OCI-M2 (cell line): Measurements from ENCODE around the gene SDR42E2.
"Not testable (repeated sequence)": the region's sequence is repeated elsewhere in the genome, so short reads cannot be mapped to it uniquely, and the experiment has no call there.

Experiments
- DNase-seq: peaks from one replicate; lab custom pipeline; 2025; ENCODE audit not compliant: unreplicated experiment; lab: John Stamatoyannopoulos, UW

Gene SDR42E2

DNA sequence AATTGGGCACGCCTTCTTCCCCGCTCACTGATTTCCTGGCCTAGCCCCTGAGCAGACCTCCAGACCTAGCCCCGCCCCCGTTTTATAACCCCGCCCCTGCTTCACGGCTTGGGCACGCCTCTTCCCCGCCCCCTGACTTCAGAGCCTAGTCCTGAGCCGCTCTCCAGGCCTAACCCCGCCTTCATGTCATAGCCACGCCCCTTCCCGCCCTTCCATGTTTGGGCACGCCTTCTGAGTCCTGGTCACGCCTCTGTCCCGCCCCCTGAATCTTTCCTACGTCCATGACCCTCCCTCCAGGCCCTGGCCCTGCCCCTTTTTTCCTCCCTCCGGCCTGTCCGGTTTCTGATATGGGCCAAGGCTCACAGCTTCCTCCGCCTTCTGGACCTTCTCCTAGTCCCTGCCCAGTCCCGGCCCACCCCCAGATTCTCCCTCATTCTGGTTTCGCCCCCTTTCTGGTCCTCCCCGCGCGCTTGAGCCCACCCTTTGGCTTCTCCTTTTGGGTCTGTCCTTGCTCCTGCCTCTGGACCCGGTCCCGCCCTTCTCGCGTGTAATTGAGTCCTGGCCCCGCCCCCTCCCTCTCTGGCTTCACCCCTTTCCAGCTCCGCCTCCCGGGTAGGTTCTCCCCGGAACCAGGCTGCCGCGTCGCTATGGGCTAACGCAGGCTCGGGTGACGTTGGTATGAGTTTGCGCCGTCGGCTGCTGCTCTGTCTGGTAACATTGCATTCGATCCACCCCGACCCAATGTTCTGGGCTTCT, 28.6 kb downstream of the SDR42E2 start:
- peak; percentile 92 for DNase-seq

DNA sequence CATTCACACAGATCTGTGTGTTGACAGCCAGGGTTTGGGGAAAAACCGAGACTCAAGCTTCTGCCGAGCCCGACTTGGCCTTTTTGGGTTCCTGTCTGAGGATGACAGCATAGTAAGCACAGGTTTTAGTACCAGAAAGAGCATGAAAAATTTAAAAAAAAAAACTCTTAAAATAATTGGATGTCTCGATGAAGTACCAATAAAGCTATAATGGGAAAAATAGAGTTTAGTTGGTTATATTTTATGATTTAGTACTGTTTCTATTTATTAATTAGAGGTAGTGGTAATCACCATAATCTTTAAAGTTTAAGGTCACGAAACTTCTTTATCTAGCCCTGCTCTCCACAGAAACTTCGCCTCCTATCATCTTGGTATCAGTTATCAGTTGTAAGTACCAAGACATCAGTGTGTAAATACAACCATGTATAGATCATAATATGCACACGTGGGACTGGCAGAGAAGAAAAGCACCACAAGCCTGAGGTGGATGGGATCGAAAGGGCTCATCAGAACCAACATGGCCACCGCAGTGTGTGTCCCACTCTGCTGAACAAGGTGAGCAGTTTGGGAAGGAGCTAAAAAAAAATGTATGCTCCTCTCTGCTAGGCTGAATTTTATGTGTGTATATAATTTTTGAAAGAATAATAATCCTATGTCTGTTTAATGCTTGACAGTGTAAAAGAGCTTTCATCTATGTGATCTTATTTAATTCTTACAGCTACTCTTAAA, 29.4 kb downstream of the SDR42E2 start:
- no peak for DNase-seq

DNA sequence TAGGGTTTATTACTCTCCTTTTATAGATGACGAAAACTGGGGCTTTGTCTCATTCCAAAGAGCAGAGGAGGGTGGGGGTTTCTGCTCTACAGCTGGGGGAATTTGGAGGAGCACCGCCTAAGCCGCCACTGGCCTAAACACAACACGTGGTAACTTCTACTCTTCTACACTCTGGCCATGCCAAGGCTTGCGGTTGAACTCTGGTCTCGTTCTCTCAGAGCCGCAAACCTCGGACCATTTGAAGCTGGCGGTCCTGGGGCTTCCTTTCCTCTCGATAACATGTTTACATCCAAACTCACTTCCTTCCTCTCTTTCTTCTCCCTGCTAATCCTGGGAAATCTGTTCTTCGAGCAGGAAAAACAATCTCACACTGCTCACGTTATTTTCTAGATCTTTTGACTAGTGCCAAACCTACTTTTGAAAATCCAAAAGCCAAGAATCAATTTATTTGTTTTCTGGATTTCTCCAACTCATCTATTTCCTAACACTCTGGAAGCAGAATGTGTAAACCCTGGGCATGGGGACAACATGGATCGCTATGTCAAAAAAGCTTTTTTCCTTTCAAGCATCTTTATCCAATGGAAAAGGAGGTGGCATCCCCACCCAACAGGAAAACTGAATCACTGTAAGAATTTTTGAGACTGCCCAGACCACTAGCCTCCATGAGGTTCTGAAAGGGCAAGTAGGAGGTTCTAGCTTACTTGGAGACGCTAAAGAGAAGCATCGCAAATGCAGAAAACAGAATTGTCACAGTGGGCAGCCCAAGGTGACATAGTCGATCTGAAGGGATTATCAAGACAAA, 30.2 kb downstream of the SDR42E2 start:
- peak; percentile 42 for DNase-seq

DNA sequence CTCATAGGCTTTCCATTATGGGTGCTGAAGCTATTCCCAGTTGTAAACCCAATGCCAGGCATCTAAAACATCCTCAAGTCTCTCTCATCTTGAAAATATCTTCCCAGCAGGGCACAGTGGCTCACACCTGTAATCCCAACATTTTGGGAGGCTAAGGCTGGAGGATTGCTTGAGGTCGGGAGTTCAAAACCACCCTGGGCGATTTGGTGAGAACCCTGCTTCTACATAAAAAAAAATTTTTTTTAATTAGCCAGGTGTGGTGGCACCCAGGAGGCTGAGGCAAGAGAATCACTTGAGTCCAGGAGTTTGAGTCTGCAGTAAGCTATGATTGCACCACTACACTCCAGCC, 30.7 kb downstream of the SDR42E2 start:
- DNase-seq, result no peak

DNA sequence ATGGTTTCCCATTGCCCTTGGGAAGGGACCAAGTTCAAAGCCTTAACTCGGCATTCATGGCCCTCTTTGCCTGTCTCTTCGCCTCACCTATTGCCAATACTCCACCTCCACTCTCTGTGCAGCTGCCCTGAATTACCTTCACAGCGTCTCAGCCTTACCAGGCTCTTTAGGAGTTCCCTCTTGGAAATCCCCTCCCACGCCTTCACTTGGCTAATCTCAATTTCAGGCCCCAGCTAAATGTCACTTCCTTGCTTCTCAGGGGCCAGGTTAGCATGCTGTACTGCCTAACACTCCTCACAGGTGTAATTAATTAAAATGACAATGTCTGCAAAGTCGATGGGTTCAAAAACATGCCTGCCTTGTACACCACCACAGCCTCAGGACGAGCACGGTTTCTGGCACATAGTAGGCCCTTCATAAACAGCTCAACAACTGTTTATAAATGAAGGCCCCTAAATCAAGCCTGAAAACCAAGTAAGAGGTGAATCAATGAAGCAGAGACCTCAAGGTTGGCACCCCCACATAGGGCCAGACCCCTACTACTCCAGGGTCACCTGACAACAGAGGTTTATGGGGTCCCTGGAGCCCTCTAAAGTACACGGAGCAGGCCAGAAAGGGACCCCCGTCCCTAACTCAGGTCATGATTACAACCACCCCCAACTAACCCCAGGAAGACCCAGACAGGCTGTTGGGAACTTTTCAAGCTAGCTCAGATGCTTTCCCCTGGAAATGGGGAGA, 32.6 kb downstream of the SDR42E2 start:
- DNase-seq, result no peak

DNA sequence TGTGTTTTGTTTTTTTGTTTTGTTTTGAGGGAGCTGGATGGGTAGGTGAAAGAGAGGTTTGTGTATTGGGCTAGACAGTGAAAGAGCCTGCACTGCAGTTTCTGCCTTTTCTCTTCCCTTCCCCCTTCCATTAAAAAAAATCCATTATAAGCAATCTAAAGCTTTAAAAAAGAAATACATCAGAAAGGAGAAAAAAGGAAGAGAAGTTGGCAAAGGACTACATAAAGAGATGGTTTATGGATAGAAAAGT, 33.1 kb downstream of the SDR42E2 start:
- no peak for DNase-seq

DNA sequence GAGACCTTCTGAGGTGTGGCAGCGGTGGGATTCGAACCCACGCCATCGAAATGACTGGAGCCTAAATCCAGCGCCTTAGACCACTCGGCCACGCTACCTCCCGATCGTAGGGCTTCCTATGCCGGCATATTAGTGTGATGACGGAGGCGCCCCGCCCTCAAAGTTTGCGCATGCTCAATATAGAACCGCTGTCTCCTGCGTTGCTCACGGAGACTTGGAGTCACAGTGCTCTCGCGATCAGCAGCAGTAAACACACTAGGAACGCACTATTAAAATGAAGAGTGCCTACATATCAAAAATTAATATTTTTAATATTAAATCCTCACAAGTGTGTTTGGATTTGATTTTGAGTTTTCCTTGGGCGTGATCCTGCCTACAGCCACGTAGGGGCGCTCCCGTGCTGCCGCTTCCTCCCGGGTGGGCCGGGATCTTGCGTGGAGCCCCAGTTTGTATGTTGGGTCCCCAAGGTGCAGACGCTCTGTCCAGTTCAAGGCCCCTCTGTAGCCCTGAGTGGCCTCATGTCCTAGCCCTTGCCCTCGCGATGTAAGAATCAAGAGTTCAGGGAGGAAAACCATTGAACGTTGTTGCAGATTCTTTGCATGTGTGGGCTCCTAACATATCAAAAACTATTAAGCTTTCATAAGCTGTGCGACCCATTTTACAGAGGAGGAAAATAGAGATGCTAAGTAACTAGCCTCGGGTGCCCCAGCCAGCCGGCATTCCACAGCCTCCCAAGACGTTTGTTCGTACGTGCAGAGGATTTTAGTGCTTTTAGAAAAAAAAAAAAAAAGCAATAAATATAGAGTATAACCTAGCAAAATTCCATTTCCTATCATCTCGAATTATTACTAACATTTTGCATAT, 33.6 kb downstream of the SDR42E2 start:
- DNase-seq, result peak; percentile 97

DNA sequence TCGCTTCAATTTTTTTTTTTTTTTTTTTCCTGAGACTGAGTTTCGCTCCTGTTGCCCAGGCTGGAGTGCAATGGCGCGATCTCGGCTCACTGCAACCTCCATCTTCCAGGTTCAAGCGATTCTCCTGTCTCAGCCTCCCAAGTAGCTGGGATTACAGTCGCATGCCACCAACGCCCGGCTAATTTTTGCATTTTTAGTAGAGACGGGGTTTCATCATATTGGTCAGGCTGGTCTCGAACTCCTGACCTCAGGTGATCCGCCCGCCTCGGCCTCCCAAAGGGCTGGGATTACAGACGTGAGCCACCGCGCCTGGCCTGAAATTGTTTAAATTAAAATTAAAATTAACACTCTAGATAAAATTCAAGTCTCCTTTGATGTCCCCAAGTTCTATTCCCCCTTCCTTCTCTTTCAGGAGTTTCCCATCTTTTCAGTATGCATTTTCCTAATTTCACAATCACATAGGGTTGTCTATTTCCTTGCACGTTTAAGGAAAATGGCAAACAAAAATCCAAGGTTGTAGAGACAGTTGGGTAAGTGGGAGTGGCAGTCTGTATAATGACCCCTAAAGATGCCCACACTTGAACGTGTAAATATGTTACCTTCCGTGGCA, 34.4 kb downstream of the SDR42E2 start:
- not testable (repeated sequence) for DNase-seq

DNA sequence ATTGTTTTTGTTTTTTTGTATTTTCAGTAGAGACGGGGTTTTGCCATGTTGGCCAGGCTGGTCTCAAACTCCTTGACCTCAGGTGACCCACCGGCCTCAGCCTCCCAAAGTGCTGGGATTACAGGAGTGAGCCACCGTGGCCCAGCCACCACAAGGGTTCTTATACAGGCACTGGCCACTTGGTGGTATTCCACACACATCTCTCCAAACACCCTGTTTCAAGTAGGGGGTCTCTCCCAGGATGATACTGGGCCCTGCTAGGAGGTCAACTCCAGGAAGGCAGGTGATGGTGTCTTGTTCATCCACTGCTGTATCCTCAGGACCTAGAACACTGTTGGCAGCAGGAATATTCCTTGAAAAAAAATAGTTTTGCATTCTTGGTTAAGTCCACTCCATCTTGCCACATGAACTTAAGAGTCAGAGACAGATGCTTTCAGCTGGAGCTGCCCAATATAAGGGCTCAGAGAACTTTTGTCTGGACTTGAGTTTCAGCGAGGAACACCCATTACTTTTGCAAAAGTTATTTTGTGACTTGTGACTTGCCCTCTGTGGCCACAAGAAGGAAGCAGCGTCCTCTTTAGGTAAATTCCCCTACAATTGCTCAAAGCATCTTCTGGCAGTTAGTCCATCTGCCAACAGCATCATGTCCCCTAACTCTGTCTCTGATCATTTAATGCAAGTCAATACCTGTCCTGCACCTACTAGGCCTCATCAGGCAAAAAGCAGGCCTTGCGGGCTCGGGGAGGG, 36.4 kb downstream of the SDR42E2 start:
- DNase-seq, result no peak

DNA sequence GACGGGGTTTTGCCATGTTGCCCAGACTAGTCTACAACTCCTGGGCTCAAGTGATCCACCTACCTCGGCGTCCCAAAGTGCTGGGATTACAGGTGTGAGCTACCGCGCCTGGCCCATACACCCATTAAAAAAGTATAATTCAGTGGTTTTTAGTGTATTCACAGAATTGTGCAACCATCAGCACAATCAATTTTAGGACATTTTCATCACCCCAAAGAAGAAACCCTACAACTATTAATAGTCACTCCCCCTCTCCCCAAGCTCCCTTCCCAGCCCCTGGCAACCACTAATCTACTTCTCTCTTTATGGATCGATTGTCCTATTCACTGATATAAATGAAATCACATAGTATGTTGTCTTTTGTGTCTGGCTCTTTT, 39.9 kb downstream of the SDR42E2 start:
- DNase-seq, result no peak

DNA sequence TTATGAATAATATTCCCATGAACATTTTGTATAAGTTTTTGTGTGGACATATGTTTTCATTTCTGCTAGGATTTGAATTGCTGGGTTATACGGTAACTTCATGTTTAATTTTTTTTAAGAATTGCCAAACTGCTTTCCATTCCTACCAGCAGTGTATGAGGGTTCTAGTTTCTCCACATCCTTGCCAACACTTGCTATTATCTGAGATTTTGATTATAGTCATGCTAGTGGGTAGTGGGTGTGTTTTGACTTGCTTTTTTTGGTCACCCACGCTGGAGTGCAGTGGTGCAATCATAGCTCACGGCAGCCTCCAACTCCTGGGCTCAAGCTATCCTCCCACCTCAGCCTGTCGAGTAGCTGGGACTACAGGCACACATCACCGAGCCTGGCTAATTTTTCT, 40.8 kb downstream of the SDR42E2 start:
- no peak for DNase-seq

DNA sequence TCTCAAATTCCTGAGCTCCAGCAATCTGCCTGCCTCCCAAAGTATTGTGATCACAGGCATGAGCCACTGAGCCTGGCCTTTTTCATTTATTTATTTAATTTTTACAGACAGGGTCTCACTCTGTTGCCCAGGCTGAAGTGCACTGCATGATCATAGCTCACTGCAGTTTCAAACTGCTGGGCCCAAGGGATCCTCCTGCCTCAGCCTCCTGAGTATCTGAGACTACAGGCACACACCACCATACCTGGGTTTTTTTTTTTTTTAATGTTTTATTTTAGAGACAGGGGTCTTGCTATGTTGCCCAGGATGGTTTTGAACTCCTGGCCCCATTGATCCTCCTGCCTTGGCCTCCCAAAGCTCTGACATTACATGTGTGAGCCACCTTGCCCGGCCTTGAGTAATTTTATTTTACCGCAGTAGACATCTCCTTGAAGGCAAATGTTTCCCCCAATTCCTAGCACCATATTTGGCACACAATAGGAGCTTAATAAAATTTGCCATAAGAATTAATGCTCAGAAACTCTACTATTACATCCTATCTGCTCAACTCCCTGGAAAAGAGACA, 41.9 kb downstream of the SDR42E2 start:
- DNase-seq, result no peak

DNA sequence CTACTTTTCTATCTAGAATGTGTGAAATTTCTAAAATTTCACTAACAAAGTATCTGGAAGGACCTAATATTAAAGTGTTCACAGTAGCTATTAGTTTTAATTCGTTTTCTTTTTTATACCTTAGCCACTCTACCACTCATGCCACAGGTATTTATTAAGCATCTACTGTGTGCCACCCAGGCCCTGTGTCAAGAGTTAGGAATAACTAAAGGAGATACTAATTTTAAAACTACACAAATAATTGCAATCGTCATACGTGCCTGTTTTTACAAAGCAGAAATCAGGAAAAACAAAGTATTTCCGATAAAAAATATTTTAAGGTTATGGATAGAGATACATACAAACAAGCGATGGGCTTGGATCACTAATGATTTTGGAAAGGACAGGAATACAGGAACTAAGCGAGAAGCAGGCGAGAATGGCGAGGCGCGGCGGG, 43.3 kb downstream of the SDR42E2 start:
- no peak for DNase-seq

DNA sequence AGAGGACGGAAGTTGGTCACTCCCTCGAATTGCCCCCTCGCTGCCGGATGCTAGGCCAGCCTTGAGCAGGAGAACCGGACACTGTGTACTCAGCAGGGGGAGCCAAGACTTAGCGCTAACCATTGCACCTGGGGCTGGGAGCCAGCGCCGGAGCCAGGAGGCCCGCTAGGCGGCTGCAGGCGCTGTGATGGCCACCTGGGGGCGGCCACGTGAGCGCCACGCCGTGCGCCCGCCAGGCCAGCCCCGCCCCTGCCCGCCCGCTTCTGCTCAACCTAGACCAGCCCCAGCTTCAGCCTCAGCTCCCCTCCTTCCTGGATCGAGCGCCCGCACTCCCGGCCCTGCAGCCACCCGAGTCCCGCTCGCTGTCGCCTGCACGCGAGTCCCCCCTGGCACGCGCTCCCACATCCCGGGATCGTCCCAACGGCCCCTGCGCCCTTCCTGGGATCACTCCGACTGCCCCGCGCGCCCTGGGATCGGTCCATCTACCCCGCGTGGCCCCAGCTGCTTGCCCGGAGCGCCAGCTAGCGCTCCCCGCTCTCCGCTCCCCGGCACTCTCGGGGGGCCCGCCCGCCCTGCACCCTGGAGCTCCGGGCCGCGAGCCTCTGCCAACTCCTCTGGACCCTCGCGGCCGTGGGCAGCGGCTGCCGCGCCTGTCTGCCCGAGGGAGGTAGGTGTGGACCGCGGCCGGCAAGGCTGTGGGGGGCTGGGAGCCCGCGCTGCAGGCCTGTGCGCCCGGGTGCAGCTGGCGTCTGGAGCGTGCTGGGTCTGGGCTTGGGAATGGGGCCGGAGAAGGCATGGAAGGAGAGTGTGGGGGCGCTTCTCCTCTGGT, 43.9 kb downstream of the SDR42E2 start, which contains the start of gene EEF2K:
Gene EEF2K (plus strand): TSS at position 266 of the 829 bp plus-strand sequence. CDS start 19,452 bp downstream, outside the sequence.
- peak; percentile 87 for DNase-seq

DNA sequence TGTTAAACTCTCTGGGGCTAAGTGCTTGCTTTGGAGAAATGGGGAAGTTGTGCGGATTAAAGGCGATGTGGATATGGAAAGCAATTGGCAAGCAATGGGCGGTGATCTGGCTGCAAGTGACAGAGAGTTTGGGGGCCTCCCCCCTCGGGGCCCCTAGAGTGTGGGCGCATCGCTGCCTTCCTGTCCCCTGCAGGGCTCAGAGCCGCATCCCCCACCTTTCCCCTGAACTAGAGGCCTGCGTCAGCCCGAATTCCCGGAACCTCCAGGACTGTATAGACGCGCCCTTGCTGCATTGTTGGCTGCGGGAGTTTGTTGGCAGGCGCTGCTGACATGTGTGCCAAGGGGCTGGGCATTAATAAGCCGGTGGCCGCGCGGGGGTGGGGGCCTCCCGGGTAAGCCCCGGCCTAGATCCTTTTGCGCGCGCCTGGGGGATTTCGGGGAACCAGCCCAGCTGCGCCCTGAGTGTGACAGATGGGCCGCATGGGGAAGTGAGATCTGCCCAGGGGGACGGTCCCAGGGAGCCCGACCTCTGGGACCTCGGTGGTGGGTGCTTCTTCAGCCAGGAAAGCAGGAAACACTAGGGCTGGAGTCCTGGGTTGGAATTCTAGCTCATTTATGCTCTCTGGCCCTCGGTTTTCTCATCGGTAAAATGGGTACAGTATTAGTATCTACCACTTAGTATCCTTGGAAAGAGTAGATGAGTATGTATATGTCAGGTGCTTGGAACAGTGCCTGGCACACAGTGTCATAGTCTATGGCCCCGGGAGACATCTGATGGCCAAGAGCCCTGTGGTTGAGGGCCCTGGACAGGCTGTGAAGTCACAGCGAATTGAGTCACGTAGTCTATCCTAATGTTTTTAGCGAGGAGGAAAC, 44.8 kb downstream of the SDR42E2 start:
- no peak for DNase-seq

DNA sequence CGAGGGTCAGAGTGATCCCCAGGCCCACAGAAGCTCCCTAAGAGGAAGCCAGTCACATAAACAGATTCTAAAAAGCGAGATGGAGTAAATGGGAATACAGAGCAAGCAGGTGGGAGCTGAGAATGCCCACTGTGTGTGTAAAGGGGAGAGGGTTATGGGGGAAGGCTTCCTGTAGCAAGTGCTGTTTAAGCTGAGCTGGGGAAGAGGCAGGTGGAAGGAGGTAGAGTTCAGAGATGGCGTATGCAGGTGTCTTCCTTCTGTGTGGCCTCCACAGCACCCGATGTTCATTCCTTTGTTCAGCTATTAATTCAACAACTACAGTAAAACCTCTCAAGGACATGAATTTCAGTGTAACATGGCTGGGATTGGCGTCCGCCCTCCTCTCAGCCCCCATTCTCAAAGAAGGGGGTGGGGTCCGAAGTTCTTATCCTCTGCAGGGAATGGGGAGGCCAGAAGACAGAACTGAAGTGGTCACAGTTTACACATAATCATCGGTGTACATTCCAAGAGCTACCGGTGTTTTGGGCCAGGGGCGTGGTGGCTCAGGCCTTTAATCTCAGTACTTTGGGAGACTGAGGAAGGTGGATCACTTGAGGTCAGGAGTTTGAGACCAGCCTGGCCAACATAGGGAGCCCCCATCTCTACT, 45.5 kb downstream of the SDR42E2 start:
- DNase-seq, result no peak

DNA sequence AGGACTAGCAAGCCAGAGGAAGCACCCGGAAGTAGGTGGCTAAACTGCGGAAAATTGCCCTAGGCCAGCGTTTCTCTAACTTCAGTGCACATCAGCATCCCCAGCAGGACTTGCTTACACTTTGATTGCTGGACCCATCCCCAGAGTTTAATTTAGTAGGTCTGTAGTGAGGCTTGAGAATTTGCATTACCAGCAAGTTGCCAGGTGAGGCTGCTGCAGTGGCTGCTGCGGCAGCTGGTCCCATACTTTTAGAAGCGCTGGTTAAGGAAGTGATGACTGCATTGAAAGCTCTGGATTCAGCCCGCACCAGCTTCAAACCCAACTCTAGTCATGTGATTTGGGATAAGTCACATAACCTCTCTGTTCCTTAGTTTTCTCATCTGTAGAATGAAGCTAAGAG, 48.0 kb downstream of the SDR42E2 start:
- DNase-seq, result no peak
